Measurements from ENCODE around the gene TMSB15C.
"Not testable (repeated sequence)": the region's sequence is repeated elsewhere in the genome, so short reads cannot be mapped to it uniquely, and the experiment has no call there.

TMSB15C gene

GRCh38 chrX:104075778-104076445 lies at the start of gene TMSB15C:
TMSB15C (minus strand) TSS chrX:104076236.
- H3K4me3 ChIP-seq (ENCODE audit: severe bottlenecking); H3K36me3 ChIP-seq (ENCODE audit: low read depth); DNase-seq (ENCODE audit: low spot score); H3K4me1 ChIP-seq (ENCODE audit: insufficient read depth, poor library complexity, severe bottlenecking); H3K27me3 ChIP-seq (ENCODE audit: insufficient read depth, poor library complexity, severe bottlenecking); H3K27ac ChIP-seq (ENCODE audit: poor library complexity, severe bottlenecking); H3K9me3 ChIP-seq (ENCODE audit: severe bottlenecking): not testable (repeated sequence)
- ATAC-seq (ENCODE audit: low read depth) = peak; percentile 86

- Histone ChIP-seq H3K4me1 (ENCODE audit: insufficient read depth, poor library complexity, severe bottlenecking) (no peaks in the 10 kb centered on the region), H3K27me3 (ENCODE audit: insufficient read depth, poor library complexity, severe bottlenecking) (no peaks in the 10 kb centered on the region), H3K9me3 (ENCODE audit: severe bottlenecking) (no peaks in the 10 kb centered on the region), H3K36me3 (ENCODE audit: low read depth) (no peaks in the 10 kb centered on the region), H3K27ac (ENCODE audit: poor library complexity, severe bottlenecking) (no peak overlapping the region), H3K4me3 (ENCODE audit: severe bottlenecking) (no peak overlapping the region)
- no peak for TF ChIP-seq CTCF (IDR thresholded peaks at IDR 0.05; ENCODE audit: poor library complexity, severe bottlenecking)
- no peak for ATAC-seq (ENCODE audit: low read depth)
- no peak for DNase-seq (ENCODE audit: low spot score)
Measured at GRCh38 chrX:104122829-104123228, 46.8 kb upstream of the TMSB15C start.

- DNase-seq (ENCODE audit: low spot score) (no peak), ATAC-seq (ENCODE audit: low read depth) (no peak)
- Histone ChIP-seq H3K9me3 (ENCODE audit: severe bottlenecking) (no peaks in the 10 kb centered on the region), H3K27ac (ENCODE audit: poor library complexity, severe bottlenecking) (no peak overlapping the region), H3K4me3 (ENCODE audit: severe bottlenecking) (no peak overlapping the region), H3K4me1 (ENCODE audit: insufficient read depth, poor library complexity, severe bottlenecking) (no peaks in the 10 kb centered on the region), H3K36me3 (ENCODE audit: low read depth) (no peaks in the 10 kb centered on the region), H3K27me3 (ENCODE audit: insufficient read depth, poor library complexity, severe bottlenecking) (no peaks in the 10 kb centered on the region)
- no peak for TF ChIP-seq CTCF (IDR thresholded peaks at IDR 0.05; ENCODE audit: poor library complexity, severe bottlenecking)
Measured at GRCh38 chrX:104118765-104119164, 42.7 kb upstream of the TMSB15C start.

GRCh38 chrX:104117759-104118158 lies 41.7 kb upstream of the TMSB15C start:
- Histone ChIP-seq H3K27me3 (ENCODE audit: insufficient read depth, poor library complexity, severe bottlenecking) (no peaks in the 10 kb centered on the region), H3K4me1 (ENCODE audit: insufficient read depth, poor library complexity, severe bottlenecking) (no peaks in the 10 kb centered on the region), H3K4me3 (ENCODE audit: severe bottlenecking) (no peak overlapping the region), H3K27ac (ENCODE audit: poor library complexity, severe bottlenecking) (no peak overlapping the region), H3K36me3 (ENCODE audit: low read depth) (no peaks in the 10 kb centered on the region), H3K9me3 (ENCODE audit: severe bottlenecking) (no peaks in the 10 kb centered on the region)
- DNase-seq (ENCODE audit: low spot score) = no peak
- no peak for ATAC-seq (ENCODE audit: low read depth)
- no peak for TF ChIP-seq CTCF (IDR thresholded peaks at IDR 0.05; ENCODE audit: poor library complexity, severe bottlenecking)

GRCh38 chrX:104113222-104113965 lies 37.4 kb upstream of the TMSB15C start:
- peak; percentile 81 for ATAC-seq (ENCODE audit: low read depth)

More at GRCh38 chrX:104113222-104113965, 37.4 kb upstream of the TMSB15C start:
- Histone ChIP-seq H3K4me1 (ENCODE audit: insufficient read depth, poor library complexity, severe bottlenecking) (no peaks in the 10 kb centered on the region), H3K27ac (ENCODE audit: poor library complexity, severe bottlenecking) (no peak overlapping the region), H3K36me3 (ENCODE audit: low read depth) (no peaks in the 10 kb centered on the region), H3K9me3 (ENCODE audit: severe bottlenecking) (no peaks in the 10 kb centered on the region), H3K27me3 (ENCODE audit: insufficient read depth, poor library complexity, severe bottlenecking) (no peaks in the 10 kb centered on the region), H3K4me3 (ENCODE audit: severe bottlenecking) (peak overlapping the region; percentile 14)
- peak; percentile 45 for TF ChIP-seq CTCF (IDR thresholded peaks at IDR 0.05; ENCODE audit: poor library complexity, severe bottlenecking)
- DNase-seq (ENCODE audit: low spot score) = no peak

Data from RWPE2 (cell line).